ENCODE data around the gene TASP1.

The TASP1 gene

GRCh38 chr20:13401596-13401995, 237.1 kb downstream of the TASP1 start:
- Histone ChIP-seq H3K36me3 (ENCODE audit: control insufficient read depth, insufficient read depth, low read length) (no peaks in the 10 kb centered on the region), H3K4me3 (replicated peaks; ENCODE audit: low read depth, low read length) (no peak overlapping the region), H3K27me3 (replicated peaks; ENCODE audit: control insufficient read depth, insufficient read depth, low read length) (no peaks in the 10 kb centered on the region)
- no peak for DNase-seq (ENCODE audit: extremely low read depth, insufficient read length)
- TF ChIP-seq CTCF (IDR thresholded peaks at IDR 0.05; ENCODE audit: insufficient read depth, low read length, poor library complexity, severe bottlenecking): no peak

- no peak for DNase-seq (ENCODE audit: extremely low read depth, insufficient read length)
- Histone ChIP-seq H3K36me3 (ENCODE audit: control insufficient read depth, insufficient read depth, low read length) (no peaks in the 10 kb centered on the region), H3K4me3 (replicated peaks; ENCODE audit: low read depth, low read length) (no peak overlapping the region), H3K27me3 (replicated peaks; ENCODE audit: control insufficient read depth, insufficient read depth, low read length) (no peaks in the 10 kb centered on the region)
- TF ChIP-seq CTCF (IDR thresholded peaks at IDR 0.05; ENCODE audit: insufficient read depth, low read length, poor library complexity, severe bottlenecking): no peak
Measured at GRCh38 chr20:13400453-13400852, 238.3 kb downstream of the TASP1 start.

- Histone ChIP-seq H3K27me3 (replicated peaks; ENCODE audit: control insufficient read depth, insufficient read depth, low read length) (no peaks in the 10 kb centered on the region), H3K4me3 (replicated peaks; ENCODE audit: low read depth, low read length) (no peak overlapping the region), H3K36me3 (ENCODE audit: control insufficient read depth, insufficient read depth, low read length) (no peaks in the 10 kb centered on the region)
- DNase-seq (ENCODE audit: extremely low read depth, insufficient read length): no peak
- TF ChIP-seq CTCF (IDR thresholded peaks at IDR 0.05; ENCODE audit: insufficient read depth, low read length, poor library complexity, severe bottlenecking): no peak
Measured at GRCh38 chr20:13397300-13397724, 241.4 kb downstream of the TASP1 start.

- H3K27me3 ChIP-seq (replicated peaks; ENCODE audit: control insufficient read depth, insufficient read depth, low read length): no peaks in the 10 kb centered on the region
- DNase-seq (ENCODE audit: extremely low read depth, insufficient read length): no peak
- no peak for TF ChIP-seq CTCF (IDR thresholded peaks at IDR 0.05; ENCODE audit: insufficient read depth, low read length, poor library complexity, severe bottlenecking)
- H3K36me3 ChIP-seq (ENCODE audit: control insufficient read depth, insufficient read depth, low read length): no peaks in the 10 kb centered on the region
- H3K4me3 ChIP-seq (replicated peaks; ENCODE audit: low read depth, low read length): no peak overlapping the region
Measured at GRCh38 chr20:13396826-13397225, 241.9 kb downstream of the TASP1 start.

GRCh38 chr20:13396022-13396421, 242.7 kb downstream of the TASP1 start:
- DNase-seq (ENCODE audit: extremely low read depth, insufficient read length): no peak
- Histone ChIP-seq H3K4me3 (replicated peaks; ENCODE audit: low read depth, low read length) (no peak overlapping the region), H3K27me3 (replicated peaks; ENCODE audit: control insufficient read depth, insufficient read depth, low read length) (no peaks in the 10 kb centered on the region), H3K36me3 (ENCODE audit: control insufficient read depth, insufficient read depth, low read length) (no peaks in the 10 kb centered on the region)
- TF ChIP-seq CTCF (IDR thresholded peaks at IDR 0.05; ENCODE audit: insufficient read depth, low read length, poor library complexity, severe bottlenecking): no peak

DNA sequence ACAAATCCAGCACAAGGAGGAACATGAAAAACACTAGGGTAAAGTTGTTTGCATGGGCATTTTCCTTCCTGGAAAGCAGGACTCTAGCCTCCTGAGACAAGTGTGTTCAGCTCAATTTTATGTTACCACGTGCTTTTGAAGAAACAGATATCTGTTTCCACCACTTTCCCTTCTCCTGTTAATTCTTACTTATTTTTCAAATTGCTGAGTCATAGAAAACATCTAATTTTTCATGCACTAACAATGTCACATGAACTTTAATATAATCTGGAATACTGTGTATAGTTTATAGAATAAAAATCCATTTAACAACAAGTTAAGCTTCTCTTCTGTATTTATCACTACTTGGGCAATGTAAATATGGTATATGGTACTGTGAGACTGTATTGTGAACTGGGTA, 243.5 kb downstream of the TASP1 start:
- no peak overlapping the region for H3K4me3 ChIP-seq (replicated peaks; ENCODE audit: low read depth, low read length)
- TF ChIP-seq CTCF (IDR thresholded peaks at IDR 0.05; ENCODE audit: insufficient read depth, low read length, poor library complexity, severe bottlenecking): no peak
- no peak for DNase-seq (ENCODE audit: extremely low read depth, insufficient read length)
- H3K36me3 ChIP-seq (ENCODE audit: control insufficient read depth, insufficient read depth, low read length): no peaks in the 10 kb centered on the region
- no peaks in the 10 kb centered on the region for H3K27me3 ChIP-seq (replicated peaks; ENCODE audit: control insufficient read depth, insufficient read depth, low read length)

Data from GM06990 (cell line).